SK-N-SH (cell line): Measurements from ENCODE around the gene CDH23. TPM values are rescaled to one million over a fixed set of nuclear protein-coding genes. Genes with fewer than 3 reads are reported as not detected.

ENCODE experiments used
- CTCF ChIA-PET: fragments of 300-600, 350-600 bp; formaldehyde crosslinking; extraction: SDS; loops from one replicate; lab custom pipeline; 2021; lab: Yijun Ruan, JAX
- POLR2A ChIA-PET: fragments of 350-600 bp; sonication (Branson Sonifier 250); formaldehyde crosslinking; extraction: SDS; loops from one replicate; lab custom pipeline; 2020; ENCODE audit warnings: antibody characterized with exemption, inconsistent platforms; lab: Yijun Ruan, JAX
- DNase-seq: peaks from one replicate; pipeline ENCODE4 v3.0.0; 2012
- H2AFZ ChIP-seq: fragments of 200-600 bp; sonication (generic); 2 replicates; pipeline ENCODE4 v1.8.1; 2016; ENCODE audit warnings: antibody characterized with exemption, mild to moderate bottlenecking, low read depth
- H3F3A ChIP-seq: fragments of 200-600 bp; sonication (generic); replicated peaks from 2 replicates; pipeline ENCODE3; 2016; ENCODE audit warnings: antibody characterized with exemption, mild to moderate bottlenecking; ENCODE audit not compliant: insufficient read depth
- H3K27ac ChIP-seq, 2 experiments: fragments of 200-500 bp in 1 of 2; fragments of 200-600 bp in 1 of 2; sonication (Bioruptor generic) in 1 of 2; sonication (generic), shearing (Covaris generic) in 1 of 2; 2 replicates each; pipeline versions ENCODE4 v1.5.1 to v1.6.1; 2014 to 2016; ENCODE audit warnings: low read depth in 2 of 2, inconsistent platforms in 1 of 2, low read length in 1 of 2, mild to moderate bottlenecking in 1 of 2, mixed read lengths in 1 of 2
- H3K27me3 ChIP-seq: fragments of 200-600 bp; sonication (generic), shearing (Covaris generic); 2 replicates; pipeline ENCODE4 v1.6.1; 2016; ENCODE audit warnings: mixed run types; ENCODE audit not compliant: insufficient read depth
- H3K36me3 ChIP-seq, 2 experiments: fragments of 200-500 bp in 1 of 2; fragments of 200-600 bp in 1 of 2; sonication (Bioruptor generic) in 1 of 2; sonication (generic) in 1 of 2; replicated peaks in 1 of 2; 2 replicates each; pipeline versions ENCODE3 to v1.5.1; 2014 to 2016; ENCODE audit warnings: low read length in 1 of 2, mild to moderate bottlenecking in 1 of 2; ENCODE audit not compliant: insufficient read depth in 2 of 2, control insufficient read depth in 1 of 2
- H3K4me1 ChIP-seq, 2 experiments: fragments of 200-500 bp in 1 of 2; fragments of 200-600 bp in 1 of 2; sonication (Bioruptor generic) in 1 of 2; sonication (generic), shearing (Covaris generic) in 1 of 2; 2 replicates each; pipeline versions ENCODE4 v1.5.1 to v1.6.1; 2014 to 2016; ENCODE audit warnings: low read depth in 1 of 2, low read length in 1 of 2, mixed run types in 1 of 2; ENCODE audit not compliant: insufficient read depth in 2 of 2, control insufficient read depth in 1 of 2
- H3K4me2 ChIP-seq: fragments of 200-600 bp; sonication (generic), shearing (Covaris generic); 2 replicates; pipeline ENCODE4 v1.6.1; 2017; ENCODE audit warnings: mixed run types
- H3K4me3 ChIP-seq, 2 experiments: fragments of 200-500 bp in 1 of 2; fragments of 200-600 bp in 1 of 2; sonication (Bioruptor generic) in 1 of 2; sonication (generic), shearing (Covaris generic) in 1 of 2; 2 replicates each; pipeline versions ENCODE4 v1.5.1 to v1.8.1; 2014 to 2016; ENCODE audit warnings: low read depth in 2 of 2, inconsistent platforms in 1 of 2, low read length in 1 of 2, mild to moderate bottlenecking in 1 of 2, mixed read lengths in 1 of 2, moderate library complexity in 1 of 2
- H3K79me2 ChIP-seq: fragments of 200-600 bp; sonication (generic); 2 replicates; pipeline ENCODE4 v1.8.1; 2017; ENCODE audit warnings: mild to moderate bottlenecking; ENCODE audit not compliant: insufficient read depth
- H3K9ac ChIP-seq: fragments of 200-600 bp; sonication (generic); 2 replicates; pipeline ENCODE4 v1.6.1; 2017; ENCODE audit warnings: mixed run types
- H3K9me2 ChIP-seq: fragments of 200-600 bp; sonication (generic); 2 replicates; pipeline ENCODE4 v1.6.1; 2017; ENCODE audit warnings: mixed run types
- H3K9me3 ChIP-seq: fragments of 200-600 bp; sonication (generic); 2 replicates; pipeline ENCODE4 v1.6.1; 2017; ENCODE audit warnings: mixed run types, mild to moderate bottlenecking, moderate library complexity
- H4K20me1 ChIP-seq: fragments of 200-600 bp; sonication (generic); 2 replicates; pipeline ENCODE4 v1.6.1; 2017; ENCODE audit warnings: mild to moderate bottlenecking, mixed run types; ENCODE audit not compliant: insufficient read depth
- CHD2 ChIP-seq: fragments of 150-350 bp; IDR thresholded peaks from 2 replicates; pipeline ENCODE4 v1.6.1; 2018; ENCODE audit warnings: low read length; ENCODE audit not compliant: partially characterized antibody
- CTCF ChIP-seq: fragments of 200-600 bp; sonication (generic); IDR thresholded peaks from 2 replicates; pipeline ENCODE4 v1.6.1; 2017; ENCODE audit warnings: antibody characterized with exemption, mild to moderate bottlenecking, moderate library complexity
- ELF1 ChIP-seq: IDR thresholded peaks from 2 replicates; pipeline ENCODE4 v1.4.0; 2012
- FOSL2 ChIP-seq: IDR thresholded peaks from 2 replicates; pipeline ENCODE4 v1.4.0; 2012; ENCODE audit warnings: low read depth, mild to moderate bottlenecking, moderate library complexity, borderline replicate concordance
- GABPA ChIP-seq: IDR thresholded peaks from 2 replicates; pipeline ENCODE4 v1.4.0; 2012; ENCODE audit warnings: low read depth, mild to moderate bottlenecking
- GATA2 ChIP-seq: sonication (generic); formaldehyde crosslinking; IDR thresholded peaks from 2 replicates; pipeline ENCODE4 v1.5.0; 2020; ENCODE audit warnings: mild to moderate bottlenecking, missing genetic modification reagents
- MAX ChIP-seq: IDR thresholded peaks from 2 replicates; pipeline ENCODE4 v1.4.0; 2012; ENCODE audit warnings: low read depth
- MXI1 ChIP-seq: IDR thresholded peaks from 2 replicates; pipeline ENCODE4 v1.6.1; 2012; ENCODE audit warnings: mild to moderate bottlenecking, low read depth, low read length, improper control_type of control experiment
- NFIC ChIP-seq: IDR thresholded peaks from 2 replicates; pipeline ENCODE4 v1.4.0; 2012; ENCODE audit warnings: borderline replicate concordance
- NRF1 ChIP-seq: IDR thresholded peaks from 2 replicates; pipeline ENCODE4 v1.6.1; 2012; ENCODE audit warnings: low read depth, mild to moderate bottlenecking, low read length
- RCOR1 ChIP-seq: fragments of 150-350 bp; IDR thresholded peaks from 2 replicates; pipeline ENCODE4 v1.6.1; 2017; ENCODE audit warnings: antibody characterized with exemption, low read length
- REST ChIP-seq: IDR thresholded peaks from 2 replicates; pipeline ENCODE4 v1.6.1; 2012; ENCODE audit warnings: mild to moderate bottlenecking, low read depth, low read length, moderate library complexity
- RFX5 ChIP-seq: IDR thresholded peaks from 2 replicates; pipeline ENCODE4 v1.6.1; 2012; ENCODE audit warnings: mild to moderate bottlenecking, improper control_type of control experiment, low read length
- TAF1 ChIP-seq: IDR thresholded peaks from 2 replicates; pipeline ENCODE4 v1.6.1; 2012; ENCODE audit warnings: low read depth, mild to moderate bottlenecking, low read length, moderate library complexity, borderline replicate concordance
- YY1 ChIP-seq: IDR thresholded peaks from 2 replicates; pipeline ENCODE4 v1.4.0; 2012; ENCODE audit warnings: low read depth, mild to moderate bottlenecking
- ZBTB33 ChIP-seq: IDR thresholded peaks from 2 replicates; pipeline ENCODE4 v1.4.0; 2012; ENCODE audit warnings: low read depth, borderline replicate concordance
- WGBS: methylation state at CpG from one replicate; pipeline ENCODE4 v1.1.6; 2017; ENCODE audit warnings: low lambda C conversion rate; 5-methylcytosine and 5-hydroxymethylcytosine counted together
- polyA plus RNA-seq, 3 experiments: library from polyadenylated mRNA; depleted of rRNA; stranded (reverse); fragments of >200 nt; gene quantifications; 2 replicates each; pipeline ENCODE4 v1.2.3, GENCODE V29; 2012

CDH23 gene
- polyA plus RNA-seq, 1 of the 3 experiments (the other 2 are of a cell fraction), result 0.03 TPM

GRCh38 chr10:71802235-71802634 is 405.5 kb downstream of the CDH23 start:
- no peak overlapping the region for H3K9ac ChIP-seq
- CTCF ChIA-PET, result interaction anchor here (1.2 to 1.5 kb wide), 2 partner anchors 94 to 106 kb away, joined by 4 read pairs; no protein-coding TSS in a partner anchor
- no peaks in the 10 kb centered on the region; a peak in 1 of 4 replicates for H3K4me1 ChIP-seq
- POLR2A ChIA-PET, result no interaction called here
- no peak overlapping the region for H3K4me3 ChIP-seq
- H3K79me2 ChIP-seq, result no peaks in the 10 kb centered on the region
- no peaks in the 10 kb centered on the region for H3F3A ChIP-seq
- no peaks in the 10 kb centered on the region for H3K9me3 ChIP-seq
- DNase-seq, result no peak
- no peaks in the 10 kb centered on the region for H4K20me1 ChIP-seq
- TF ChIP-seq RFX5, result no peak
- no peak for TF ChIP-seq GABPA
- no peak for TF ChIP-seq NRF1
- no peak for TF ChIP-seq MAX
- TF ChIP-seq TAF1, result no peak
- TF ChIP-seq GATA2 (CRISPR knock-in tag), result no peak
- no peak for TF ChIP-seq YY1
- TF ChIP-seq ZBTB33, result no peak
- no peak for TF ChIP-seq MXI1
- 92% methylated on average over 6 of the region's 6 CpGs for WGBS
- H3K36me3 ChIP-seq, result no peaks in the 10 kb centered on the region
- no peak overlapping the region for H3K4me2 ChIP-seq
- H3K9me2 ChIP-seq, result no peaks in the 10 kb centered on the region
- no peak overlapping the region for H2AFZ ChIP-seq
- H3K27ac ChIP-seq, result no peak overlapping the region
- H3K27me3 ChIP-seq, result no peaks in the 10 kb centered on the region

- no peak overlapping the region for H3K9ac ChIP-seq
- H3K36me3 ChIP-seq, result no peaks in the 10 kb centered on the region
- H4K20me1 ChIP-seq, result no peaks in the 10 kb centered on the region
- no peaks in the 10 kb centered on the region for H3K9me3 ChIP-seq
- no peak for DNase-seq
- CTCF ChIA-PET, result interaction anchor here (0.9 to 1.5 kb wide), 4 partner anchors 9 to 535 kb away, joined by 3 to 5 read pairs (median 4); no protein-coding TSS in a partner anchor
- no peak overlapping the region for H3K4me3 ChIP-seq
- no peak for TF ChIP-seq REST
- TF ChIP-seq CTCF, result no peak
- no peak for TF ChIP-seq RCOR1
- TF ChIP-seq MXI1, result no peak
- no peak for TF ChIP-seq ELF1
- TF ChIP-seq FOSL2, result no peak
- no peak for TF ChIP-seq NFIC
- no peak for TF ChIP-seq NRF1
- TF ChIP-seq CHD2, result no peak
- no peak overlapping the region for H2AFZ ChIP-seq
- H3K79me2 ChIP-seq, result no peaks in the 10 kb centered on the region
- 73% methylated on average over 9 of the region's 18 CpGs for WGBS
- H3F3A ChIP-seq, result no peaks in the 10 kb centered on the region
- H3K4me2 ChIP-seq, result no peak overlapping the region
- no peaks in the 10 kb centered on the region for H3K27me3 ChIP-seq
- H3K9me2 ChIP-seq, result no peaks in the 10 kb centered on the region
- H3K4me1 ChIP-seq, result no peaks in the 10 kb centered on the region; a peak in 1 of 4 replicates
- no peak overlapping the region for H3K27ac ChIP-seq
- POLR2A ChIA-PET, result no interaction called here
These were observed 406.2 kb downstream of the CDH23 start for GRCh38 chr10:71802715-71803488.
